ENCODE measurements around the gene SPINT1. TPM values are rescaled to one million over a fixed set of nuclear protein-coding genes. Genes with fewer than 3 reads are reported as not detected.

The SPINT1 gene
- total and polyA plus RNA-seq, 2 of the 13 experiments (the other 11 are each of a cell fraction or from before 2014, with no cell fraction given): 0.49 to 2.5 TPM

DNA sequence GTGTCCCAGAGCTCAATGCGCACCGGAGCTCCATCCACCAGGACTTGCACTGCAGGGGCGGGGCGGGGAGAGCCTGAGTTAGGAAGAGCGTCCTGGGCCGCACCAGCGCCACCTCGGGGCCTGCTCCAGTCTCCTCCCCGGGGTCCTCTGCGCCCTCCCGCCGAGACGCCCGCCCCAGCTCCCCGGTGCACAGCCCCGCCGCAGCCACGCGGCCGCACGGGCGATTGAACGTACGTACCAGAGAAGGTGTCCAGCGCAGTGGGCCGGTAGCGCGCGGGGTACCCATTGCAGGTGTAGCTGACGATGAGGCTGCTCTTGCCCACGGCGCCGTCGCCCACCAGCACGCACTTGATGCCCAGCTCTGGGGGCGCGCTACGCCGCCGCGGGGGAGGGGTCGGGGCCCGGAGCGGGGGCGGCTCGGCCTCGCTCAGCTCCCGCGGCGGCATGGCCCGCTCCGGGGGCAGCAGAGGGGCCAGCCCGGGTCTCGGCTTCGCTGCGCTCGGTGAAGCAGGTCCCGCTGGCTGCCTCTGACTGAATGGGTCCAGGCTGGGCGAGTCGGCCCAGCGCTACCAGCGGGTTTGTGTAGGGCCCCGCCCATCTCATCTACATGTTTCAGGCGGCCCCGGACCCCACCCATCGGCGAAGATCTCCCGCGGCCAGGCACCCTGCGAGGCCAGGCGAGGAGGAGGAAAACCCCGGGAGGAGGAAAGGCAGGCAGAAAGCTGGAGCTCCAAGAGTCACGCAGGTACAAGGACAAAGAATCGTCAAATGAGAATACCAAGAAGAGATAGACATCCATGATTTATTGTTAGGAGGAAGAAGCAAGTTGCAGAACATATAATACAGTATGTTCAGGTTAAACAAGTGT is 30.1 kb downstream of the SPINT1 start, which contains the start of gene RHOV (continued):
- no peak for TF ChIP-seq ATM (IDR thresholded peaks at IDR 0.05; ENCODE audit: borderline replicate concordance)
- TF ChIP-seq KLF12 (CRISPR knock-in tag; IDR thresholded peaks at IDR 0.05; ENCODE audit: borderline replicate concordance): peak; percentile 69; the same call in 1 of the 2 replicates
- TF ChIP-seq ZNF790 (CRISPR knock-in tag; IDR thresholded peaks at IDR 0.05; ENCODE audit: borderline replicate concordance): no peak
- TF ChIP-seq, protein P1, sequence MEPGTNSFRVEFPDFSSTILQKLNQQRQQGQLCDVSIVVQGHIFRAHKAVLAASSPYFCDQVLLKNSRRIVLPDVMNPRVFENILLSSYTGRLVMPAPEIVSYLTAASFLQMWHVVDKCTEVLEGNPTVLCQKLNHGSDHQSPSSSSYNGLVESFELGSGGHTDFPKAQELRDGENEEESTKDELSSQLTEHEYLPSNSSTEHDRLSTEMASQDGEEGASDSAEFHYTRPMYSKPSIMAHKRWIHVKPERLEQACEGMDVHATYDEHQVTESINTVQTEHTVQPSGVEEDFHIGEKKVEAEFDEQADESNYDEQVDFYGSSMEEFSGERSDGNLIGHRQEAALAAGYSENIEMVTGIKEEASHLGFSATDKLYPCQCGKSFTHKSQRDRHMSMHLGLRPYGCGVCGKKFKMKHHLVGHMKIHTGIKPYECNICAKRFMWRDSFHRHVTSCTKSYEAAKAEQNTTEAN (CRISPR knock-in tag; conservative IDR thresholded peaks at IDR 0.05): peak; percentile 43; the same call in 1 of the 2 replicates
- TF ChIP-seq LCORL (IDR thresholded peaks at IDR 0.05): no peak
- TF ChIP-seq LCORL (CRISPR knock-in tag; IDR thresholded peaks at IDR 0.05): peak; percentile 65
- no peak for TF ChIP-seq SNRNP70 (IDR thresholded peaks at IDR 0.05; ENCODE audit: low read depth, low read length)
- peak; percentile 51; the same call in 1 of the 2 replicates for TF ChIP-seq ZSCAN31 (CRISPR knock-in tag; IDR thresholded peaks at IDR 0.05; ENCODE audit: low read depth)
- no peak for TF ChIP-seq ZNF251 (CRISPR knock-in tag; IDR thresholded peaks at IDR 0.05)
- peak; percentile 100 for TF ChIP-seq ZSCAN25 (CRISPR knock-in tag; IDR thresholded peaks at IDR 0.05)
- peak; percentile 59 for TF ChIP-seq TBX2 (CRISPR knock-in tag; IDR thresholded peaks at IDR 0.05; ENCODE audit: borderline replicate concordance)
- TF ChIP-seq, protein P2, sequence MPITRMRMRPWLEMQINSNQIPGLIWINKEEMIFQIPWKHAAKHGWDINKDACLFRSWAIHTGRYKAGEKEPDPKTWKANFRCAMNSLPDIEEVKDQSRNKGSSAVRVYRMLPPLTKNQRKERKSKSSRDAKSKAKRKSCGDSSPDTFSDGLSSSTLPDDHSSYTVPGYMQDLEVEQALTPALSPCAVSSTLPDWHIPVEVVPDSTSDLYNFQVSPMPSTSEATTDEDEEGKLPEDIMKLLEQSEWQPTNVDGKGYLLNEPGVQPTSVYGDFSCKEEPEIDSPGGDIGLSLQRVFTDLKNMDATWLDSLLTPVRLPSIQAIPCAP (CRISPR knock-in tag; IDR thresholded peaks at IDR 0.05; ENCODE audit: low read depth): no peak
- TF ChIP-seq, protein P3, sequence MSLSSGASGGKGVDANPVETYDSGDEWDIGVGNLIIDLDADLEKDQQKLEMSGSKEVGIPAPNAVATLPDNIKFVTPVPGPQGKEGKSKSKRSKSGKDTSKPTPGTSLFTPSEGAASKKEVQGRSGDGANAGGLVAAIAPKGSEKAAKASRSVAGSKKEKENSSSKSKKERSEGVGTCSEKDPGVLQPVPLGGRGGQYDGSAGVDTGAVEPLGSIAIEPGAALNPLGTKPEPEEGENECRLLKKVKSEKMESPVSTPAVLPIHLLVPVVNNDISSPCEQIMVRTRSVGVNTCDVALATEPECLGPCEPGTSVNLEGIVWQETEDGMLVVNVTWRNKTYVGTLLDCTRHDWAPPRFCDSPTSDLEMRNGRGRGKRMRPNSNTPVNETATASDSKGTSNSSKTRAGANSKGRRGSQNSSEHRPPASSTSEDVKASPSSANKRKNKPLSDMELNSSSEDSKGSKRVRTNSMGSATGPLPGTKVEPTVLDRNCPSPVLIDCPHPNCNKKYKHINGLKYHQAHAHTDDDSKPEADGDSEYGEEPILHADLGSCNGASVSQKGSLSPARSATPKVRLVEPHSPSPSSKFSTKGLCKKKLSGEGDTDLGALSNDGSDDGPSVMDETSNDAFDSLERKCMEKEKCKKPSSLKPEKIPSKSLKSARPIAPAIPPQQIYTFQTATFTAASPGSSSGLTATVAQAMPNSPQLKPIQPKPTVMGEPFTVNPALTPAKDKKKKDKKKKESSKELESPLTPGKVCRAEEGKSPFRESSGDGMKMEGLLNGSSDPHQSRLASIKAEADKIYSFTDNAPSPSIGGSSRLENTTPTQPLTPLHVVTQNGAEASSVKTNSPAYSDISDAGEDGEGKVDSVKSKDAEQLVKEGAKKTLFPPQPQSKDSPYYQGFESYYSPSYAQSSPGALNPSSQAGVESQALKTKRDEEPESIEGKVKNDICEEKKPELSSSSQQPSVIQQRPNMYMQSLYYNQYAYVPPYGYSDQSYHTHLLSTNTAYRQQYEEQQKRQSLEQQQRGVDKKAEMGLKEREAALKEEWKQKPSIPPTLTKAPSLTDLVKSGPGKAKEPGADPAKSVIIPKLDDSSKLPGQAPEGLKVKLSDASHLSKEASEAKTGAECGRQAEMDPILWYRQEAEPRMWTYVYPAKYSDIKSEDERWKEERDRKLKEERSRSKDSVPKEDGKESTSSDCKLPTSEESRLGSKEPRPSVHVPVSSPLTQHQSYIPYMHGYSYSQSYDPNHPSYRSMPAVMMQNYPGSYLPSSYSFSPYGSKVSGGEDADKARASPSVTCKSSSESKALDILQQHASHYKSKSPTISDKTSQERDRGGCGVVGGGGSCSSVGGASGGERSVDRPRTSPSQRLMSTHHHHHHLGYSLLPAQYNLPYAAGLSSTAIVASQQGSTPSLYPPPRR (CRISPR knock-in tag; IDR thresholded peaks at IDR 0.05; ENCODE audit: borderline replicate concordance): 0 out of 2 replicates have a peak, but pooled peaks have one; percentile 24
- TF ChIP-seq, protein P4, sequence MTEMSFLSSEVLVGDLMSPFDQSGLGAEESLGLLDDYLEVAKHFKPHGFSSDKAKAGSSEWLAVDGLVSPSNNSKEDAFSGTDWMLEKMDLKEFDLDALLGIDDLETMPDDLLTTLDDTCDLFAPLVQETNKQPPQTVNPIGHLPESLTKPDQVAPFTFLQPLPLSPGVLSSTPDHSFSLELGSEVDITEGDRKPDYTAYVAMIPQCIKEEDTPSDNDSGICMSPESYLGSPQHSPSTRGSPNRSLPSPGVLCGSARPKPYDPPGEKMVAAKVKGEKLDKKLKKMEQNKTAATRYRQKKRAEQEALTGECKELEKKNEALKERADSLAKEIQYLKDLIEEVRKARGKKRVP (CRISPR knock-in tag; IDR thresholded peaks at IDR 0.05): no peak
- TF ChIP-seq CC2D1A (CRISPR knock-in tag; IDR thresholded peaks at IDR 0.05): no peak
- no peak for TF ChIP-seq ELF3 (CRISPR knock-in tag; IDR thresholded peaks at IDR 0.05)
- peak; percentile 63 for TF ChIP-seq ZFY (CRISPR knock-in tag; IDR thresholded peaks at IDR 0.05)
- no peak for TF ChIP-seq ZBTB21 (CRISPR knock-in tag; IDR thresholded peaks at IDR 0.05)
- TF ChIP-seq, protein P5, sequence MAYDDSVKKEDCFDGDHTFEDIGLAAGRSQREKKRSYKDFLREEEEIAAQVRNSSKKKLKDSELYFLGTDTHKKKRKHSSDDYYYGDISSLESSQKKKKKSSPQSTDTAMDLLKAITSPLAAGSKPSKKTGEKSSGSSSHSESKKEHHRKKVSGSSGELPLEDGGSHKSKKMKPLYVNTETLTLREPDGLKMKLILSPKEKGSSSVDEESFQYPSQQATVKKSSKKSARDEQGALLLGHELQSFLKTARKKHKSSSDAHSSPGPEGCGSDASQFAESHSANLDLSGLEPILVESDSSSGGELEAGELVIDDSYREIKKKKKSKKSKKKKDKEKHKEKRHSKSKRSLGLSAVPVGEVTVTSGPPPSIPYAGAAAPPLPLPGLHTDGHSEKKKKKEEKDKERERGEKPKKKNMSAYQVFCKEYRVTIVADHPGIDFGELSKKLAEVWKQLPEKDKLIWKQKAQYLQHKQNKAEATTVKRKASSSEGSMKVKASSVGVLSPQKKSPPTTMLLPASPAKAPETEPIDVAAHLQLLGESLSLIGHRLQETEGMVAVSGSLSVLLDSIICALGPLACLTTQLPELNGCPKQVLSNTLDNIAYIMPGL (CRISPR knock-in tag; IDR thresholded peaks at IDR 0.05; ENCODE audit: borderline replicate concordance in 1 of 2, low read depth in 1 of 2): peak; percentile 37 to 86; a peak in 3 of 4 replicates
